GM12892 (cell line): ENCODE measurements around the gene ARMH1.

Source experiments
- DNase-seq: peaks from one replicate; pipeline ENCODE4 v3.0.0; 2011; ENCODE audit not compliant: insufficient read length
- FAIRE-seq: peaks from 2 replicates; lab custom pipeline; 2011; peaks lifted over from hg19 to GRCh38; lab: Jason Lieb, UNC
- POLR2A ChIP-seq: IDR thresholded peaks from 2 replicates; pipeline ENCODE4 v1.6.1; 2011; ENCODE audit warnings: low read depth, low read length, control low read depth
- POLR2AphosphoS5 ChIP-seq: IDR thresholded peaks from 2 replicates; pipeline ENCODE4 v1.6.1; 2011; ENCODE audit warnings: low read depth, low read length, control low read depth
- TAF1 ChIP-seq: IDR thresholded peaks from 2 replicates; pipeline ENCODE4 v1.6.1; 2011; ENCODE audit warnings: low read depth, mild to moderate bottlenecking, control low read depth, low read length, borderline replicate concordance

The ARMH1 gene

DNA sequence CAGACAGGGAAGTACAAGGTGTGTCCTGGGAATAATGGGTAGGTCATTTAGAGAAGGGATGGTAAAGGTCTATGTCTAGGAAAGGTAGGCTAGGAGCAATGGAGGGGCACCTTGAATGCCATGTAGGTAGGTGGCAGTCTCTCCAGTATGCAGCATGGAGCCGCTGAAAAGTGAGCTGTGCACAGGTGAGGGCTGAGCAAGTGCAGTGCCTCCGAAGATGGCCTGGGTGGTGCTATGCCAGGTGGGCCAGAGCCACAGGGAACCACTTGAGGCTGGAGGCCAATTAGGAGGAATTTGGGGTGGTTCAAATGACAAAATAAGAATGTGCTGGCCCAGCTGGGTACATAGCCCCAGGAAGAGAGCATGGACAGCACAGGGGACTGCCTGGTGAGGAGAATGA, 31.4 kb downstream of the ARMH1 start:
- FAIRE-seq: no peak
- no peak for DNase-seq
- no peak for TF ChIP-seq POLR2AphosphoS5
- TF ChIP-seq TAF1: no peak
- no peak for TF ChIP-seq POLR2A

DNA sequence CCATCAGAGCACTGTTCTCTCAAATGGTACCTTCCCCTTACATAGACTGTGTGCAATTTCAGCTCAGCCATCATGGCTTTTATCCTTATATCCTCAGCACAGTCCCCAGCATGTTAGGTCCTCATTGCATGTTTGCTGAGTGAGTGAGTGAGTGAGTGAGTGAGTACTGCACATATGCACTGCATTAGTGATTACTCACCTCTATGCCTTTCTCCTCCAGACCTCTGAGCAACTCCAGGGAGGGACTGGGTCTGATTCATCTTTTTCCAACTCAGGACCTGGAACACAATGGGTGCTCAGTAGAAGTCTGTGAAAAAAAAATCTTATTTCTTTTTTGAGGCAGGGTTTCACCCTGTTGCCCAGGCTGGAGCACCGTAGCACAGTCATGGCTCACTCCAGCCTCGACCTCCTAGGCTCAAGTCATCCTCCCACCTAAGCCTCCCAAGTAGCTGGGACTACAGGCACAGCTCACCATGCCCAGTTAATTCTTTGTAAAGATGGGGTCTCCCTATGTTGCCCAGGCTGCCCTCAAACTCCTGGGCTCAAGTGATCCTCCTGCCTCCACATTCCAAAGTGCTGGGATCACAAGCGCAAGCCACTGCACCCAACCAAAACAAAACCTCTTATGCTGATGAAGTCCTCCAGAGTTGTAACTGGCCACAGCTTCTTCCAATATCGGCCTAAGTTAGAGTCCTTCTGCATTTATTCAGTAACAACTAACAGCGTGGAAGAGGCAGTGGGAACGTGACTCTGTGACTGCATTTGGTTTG, 32.8 kb downstream of the ARMH1 start:
- FAIRE-seq (peak; percentile 14), DNase-seq (no peak)
- TF ChIP-seq TAF1: no peak
- TF ChIP-seq POLR2A: no peak

DNA sequence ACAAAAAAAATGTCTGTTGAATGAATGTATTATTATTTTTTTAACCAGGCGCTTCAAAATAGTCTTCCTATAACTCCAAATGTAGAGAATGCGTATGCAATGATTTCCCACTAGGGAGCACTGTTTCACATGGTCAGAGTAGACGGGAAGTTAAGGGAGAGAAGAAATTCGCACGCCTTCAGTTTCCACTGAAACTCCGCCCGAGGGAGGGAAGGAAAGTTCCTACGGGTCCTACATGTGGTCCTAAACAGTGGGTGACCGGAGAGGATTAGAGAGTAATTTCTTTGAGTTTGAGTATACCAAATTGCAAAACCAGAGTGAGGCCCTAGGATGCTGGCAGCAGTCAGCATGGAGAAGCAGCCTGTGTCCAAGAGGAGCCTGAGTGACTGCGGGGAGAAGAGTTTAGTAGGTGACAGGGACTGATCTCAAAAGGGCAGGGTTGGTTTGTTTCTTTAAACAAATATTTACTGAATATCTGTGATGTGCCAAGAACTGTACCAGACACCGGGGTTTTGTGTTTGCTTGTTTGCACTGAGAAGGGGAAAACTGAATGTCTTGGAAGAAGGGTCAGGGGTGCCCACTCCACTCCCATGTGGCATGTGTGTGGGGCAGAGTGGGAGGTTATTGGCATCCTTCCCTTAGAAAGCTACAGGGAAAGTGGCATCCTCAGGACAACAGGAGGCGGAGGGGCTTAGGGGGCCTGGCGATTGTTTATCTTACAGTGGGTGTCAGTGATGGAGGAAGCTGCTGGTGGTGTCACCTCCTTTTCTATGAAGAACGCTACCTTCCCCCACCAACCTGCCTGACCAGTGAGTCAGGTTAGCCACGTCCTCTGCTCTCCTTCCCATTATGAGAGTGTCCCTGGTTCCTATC, 33.7 kb downstream of the ARMH1 start:
- FAIRE-seq: peak; percentile 92
- TF ChIP-seq POLR2AphosphoS5 (no peak), POLR2A (no peak), TAF1 (no peak)
- no peak for DNase-seq

DNA sequence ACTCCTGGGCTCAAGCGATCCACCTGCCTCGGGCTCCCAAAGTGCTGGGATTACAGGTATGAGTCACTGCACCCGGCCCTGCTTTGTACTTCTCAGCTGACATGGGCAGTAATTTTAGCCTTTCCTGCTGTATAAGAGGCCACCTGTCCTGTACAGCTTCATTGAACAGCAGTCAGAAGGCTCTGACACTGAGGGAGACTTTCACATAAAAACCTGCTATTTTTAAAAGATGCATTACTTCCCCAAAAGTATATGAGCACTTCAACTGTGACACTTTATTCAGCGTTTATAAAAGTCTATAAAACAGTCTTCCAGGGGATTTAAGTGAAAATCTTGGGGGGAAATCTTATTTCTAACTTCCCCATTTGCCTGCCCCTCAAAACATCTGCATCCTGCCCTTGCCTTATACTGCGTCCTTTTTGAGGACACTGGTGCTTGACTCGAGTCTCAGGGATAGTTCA, 38.8 kb downstream of the ARMH1 start:
- FAIRE-seq (peak; percentile 91), DNase-seq (no peak)
- TF ChIP-seq POLR2A: no peak
- TF ChIP-seq TAF1: no peak
- no peak for TF ChIP-seq POLR2AphosphoS5

DNA sequence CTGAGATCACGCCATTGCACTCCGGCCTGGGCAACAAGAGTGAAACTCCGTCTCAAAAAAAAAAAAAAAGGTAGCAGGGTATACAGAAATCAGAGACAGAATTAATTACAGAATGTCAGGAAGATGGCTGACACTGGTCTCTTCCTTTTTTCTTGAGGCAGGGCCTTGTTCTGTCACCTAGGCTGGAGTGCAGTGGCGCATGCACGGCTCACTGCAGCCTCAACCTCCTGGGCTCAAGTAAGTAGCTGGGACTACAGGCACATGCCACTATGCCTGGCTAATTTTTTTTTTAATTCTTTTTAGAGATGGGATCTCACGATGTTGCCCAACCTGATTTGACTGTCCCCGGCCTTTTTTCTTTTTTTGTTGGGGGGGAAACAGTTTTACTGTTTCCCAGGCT, 40.0 kb downstream of the ARMH1 start:
- FAIRE-seq (no peak), DNase-seq (no peak)
- TF ChIP-seq TAF1 (no peak), POLR2AphosphoS5 (no peak), POLR2A (no peak)

DNA sequence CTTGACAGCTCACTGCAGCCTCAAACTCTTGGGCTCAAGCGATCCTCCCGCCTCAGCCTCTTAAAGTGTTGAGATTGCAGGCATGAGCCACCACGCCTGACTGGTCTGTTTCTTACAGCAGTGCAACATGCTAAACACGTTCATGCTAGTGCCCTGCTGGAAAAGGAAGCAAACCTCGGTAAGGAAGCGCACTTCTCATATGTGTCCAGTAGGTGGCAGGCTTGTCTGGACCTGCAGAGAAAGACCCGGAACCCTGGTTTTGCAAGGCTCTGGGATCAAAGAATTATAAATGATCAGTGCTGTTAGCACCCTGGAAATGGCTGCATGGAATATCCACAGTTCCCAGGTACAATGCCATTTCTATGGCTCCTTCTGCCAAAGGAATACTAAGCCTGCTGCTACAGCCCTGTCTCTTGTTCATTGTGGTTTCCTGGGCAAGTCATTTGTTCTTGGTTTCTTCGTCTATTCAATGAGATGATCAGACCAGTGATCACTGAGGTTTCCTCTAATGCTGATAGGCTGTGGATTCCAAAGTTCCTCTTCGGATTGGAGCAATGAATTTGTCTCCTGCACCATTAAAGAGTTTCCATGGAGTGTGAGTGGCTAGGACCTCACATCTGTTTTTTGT, 40.5 kb downstream of the ARMH1 start:
- DNase-seq (peak; percentile 65), FAIRE-seq (peak; percentile 98)
- TF ChIP-seq TAF1: no peak
- no peak for TF ChIP-seq POLR2AphosphoS5
- TF ChIP-seq POLR2A: no peak

DNA sequence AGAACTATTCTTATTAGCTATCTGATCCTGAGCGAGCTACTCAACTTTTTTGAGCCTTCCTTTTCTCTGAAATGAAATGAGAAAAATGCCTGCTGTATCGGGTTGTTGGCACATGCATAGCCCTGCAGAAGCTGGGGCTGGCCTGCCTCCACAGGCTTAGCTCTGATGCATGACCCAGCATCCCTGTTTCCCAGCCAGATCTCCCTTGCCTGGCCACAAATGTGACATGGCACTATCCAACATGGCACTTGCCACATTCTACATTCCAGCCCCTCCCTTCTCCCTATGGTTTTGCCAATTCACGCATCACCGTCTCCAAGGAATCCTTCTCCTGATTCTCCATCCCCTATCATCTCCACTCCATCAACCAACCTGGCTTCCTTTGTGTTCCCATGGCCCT, 42.6 kb downstream of the ARMH1 start:
- no peak for DNase-seq
- TF ChIP-seq POLR2A (no peak), POLR2AphosphoS5 (no peak), TAF1 (no peak)
- no peak for FAIRE-seq

DNA sequence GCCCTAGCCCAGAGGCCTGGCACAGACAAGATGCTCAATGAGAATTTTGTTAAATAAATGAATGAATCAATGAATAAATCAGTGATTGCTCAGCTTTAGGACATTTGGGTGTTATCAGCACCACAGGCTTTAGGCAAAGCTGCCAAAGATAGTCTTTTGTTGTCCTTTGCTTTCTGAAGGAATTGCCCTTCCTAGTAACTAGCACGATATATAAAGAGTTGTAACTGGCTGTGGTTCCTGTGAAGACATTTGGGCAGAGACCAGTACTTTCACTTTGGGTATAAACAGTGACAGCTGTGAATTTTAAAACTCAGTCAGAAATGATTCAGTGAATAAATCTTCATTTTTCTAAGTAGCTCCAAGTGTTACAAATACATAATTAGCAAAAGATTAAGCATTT, 43.1 kb downstream of the ARMH1 start:
- peak; percentile 69 for FAIRE-seq
- no peak for TF ChIP-seq TAF1
- no peak for TF ChIP-seq POLR2A
- TF ChIP-seq POLR2AphosphoS5: no peak
- no peak for DNase-seq

DNA sequence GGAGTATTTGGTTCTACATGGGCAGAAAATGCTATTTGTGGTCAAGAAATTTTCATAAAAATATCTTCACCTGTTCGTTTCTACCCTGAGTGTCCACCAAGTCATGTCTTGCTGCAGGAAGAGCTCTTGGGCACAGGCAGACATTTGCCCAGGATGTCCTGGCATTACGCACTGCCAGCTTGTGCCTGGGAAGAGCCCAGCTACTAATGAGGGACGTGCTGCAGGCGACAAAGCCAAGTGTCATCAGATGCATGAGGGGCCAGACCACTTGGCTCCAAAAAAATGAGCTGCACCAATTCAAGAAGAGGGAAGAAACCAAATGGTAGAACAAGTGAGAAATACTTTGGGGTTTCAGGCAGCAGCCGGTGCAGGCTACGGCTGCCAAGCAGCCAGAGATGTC, 43.6 kb downstream of the ARMH1 start:
- FAIRE-seq (no peak), DNase-seq (no peak)
- no peak for TF ChIP-seq POLR2A
- no peak for TF ChIP-seq TAF1
- TF ChIP-seq POLR2AphosphoS5: no peak

DNA sequence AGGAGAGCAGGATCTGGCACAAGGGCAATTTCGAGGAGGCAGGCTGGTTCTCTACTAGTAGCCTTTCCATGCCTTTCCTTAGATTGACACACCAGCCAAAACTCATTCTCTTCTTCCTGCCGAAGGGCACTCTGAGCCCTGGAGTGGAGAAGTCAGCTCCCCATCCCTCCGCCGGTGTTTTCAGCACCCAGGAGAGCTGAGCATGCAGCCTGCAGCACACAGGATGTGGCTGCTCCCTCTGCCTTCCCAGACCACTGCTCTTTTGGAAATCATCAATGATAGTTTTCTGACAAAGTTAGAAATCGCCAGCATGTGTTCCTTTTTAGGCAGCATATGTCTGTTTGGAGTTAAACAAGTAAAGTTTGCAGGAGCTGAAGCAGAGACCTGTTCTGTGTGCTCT, 44.8 kb downstream of the ARMH1 start:
- FAIRE-seq (no peak), DNase-seq (no peak)
- TF ChIP-seq TAF1 (no peak), POLR2A (no peak), POLR2AphosphoS5 (no peak)

DNA sequence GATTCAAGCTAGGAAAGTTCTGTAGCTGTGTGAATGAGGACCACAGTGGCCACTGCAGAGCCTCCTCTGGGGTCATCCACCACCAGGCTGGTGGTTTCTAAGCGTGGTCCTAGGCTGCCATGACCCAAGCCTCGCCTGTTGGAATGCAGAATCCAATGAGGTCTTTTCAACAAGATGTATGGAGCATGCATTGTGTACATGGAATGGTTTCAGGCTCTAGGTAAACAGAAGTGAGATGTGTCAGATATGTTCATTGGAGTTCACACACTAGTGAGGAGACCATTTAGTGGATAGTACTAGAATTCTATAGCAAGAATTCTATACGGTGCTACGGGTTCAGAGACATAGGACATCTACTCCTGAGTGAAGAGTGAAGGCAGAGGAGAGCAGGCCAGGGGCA, 45.8 kb downstream of the ARMH1 start:
- no peak for TF ChIP-seq POLR2AphosphoS5
- TF ChIP-seq POLR2A: no peak
- no peak for TF ChIP-seq TAF1
- no peak for DNase-seq
- peak; percentile 24 for FAIRE-seq
